GM18519 (cell line): Measurements from ENCODE around the gene ARHGEF28.

Source experiments
- ATAC-seq: cut with Tn5 transposase; IDR thresholded peaks from one replicate; pipeline ENCODE4 v1.9.1; 2021; ENCODE audit warnings: mild to moderate bottlenecking, moderate library complexity; ENCODE audit not compliant: unreplicated experiment, low FRiP score

The ARHGEF28 gene

GRCh38 chr5:73625944-73626811, at the start of gene ARHGEF28:
Gene ARHGEF28 (plus strand): TSS chr5:73626196. CDS start chr5:73684852, 58,656 bp downstream.
- ATAC-seq: no peak

- ATAC-seq: no peak
Measured at GRCh38 chr5:73582285-73583145, 43.5 kb upstream of the ARHGEF28 start.

DNA sequence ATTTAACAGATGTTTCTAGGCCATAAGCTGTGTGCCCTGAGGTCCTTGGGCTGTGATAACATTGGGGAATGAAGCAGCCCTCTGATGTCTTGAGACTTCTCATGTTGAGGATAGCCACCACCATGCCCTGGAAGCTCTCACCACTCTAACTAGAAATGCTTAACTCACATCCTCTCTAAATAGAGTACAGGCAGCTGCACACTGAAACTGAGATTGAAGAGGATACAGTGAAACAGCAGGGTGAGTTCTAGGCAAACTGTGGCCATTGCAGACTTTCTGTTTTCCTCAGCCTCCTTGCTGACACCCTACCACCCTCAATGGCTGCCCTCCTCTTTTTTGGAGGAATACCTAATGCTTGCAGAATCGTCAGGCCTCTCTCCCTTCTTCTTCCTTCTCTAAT, 38.1 kb upstream of the ARHGEF28 start:
- ATAC-seq: no peak

- no peak for ATAC-seq
Measured at GRCh38 chr5:73591102-73591695, 34.8 kb upstream of the ARHGEF28 start.

DNA sequence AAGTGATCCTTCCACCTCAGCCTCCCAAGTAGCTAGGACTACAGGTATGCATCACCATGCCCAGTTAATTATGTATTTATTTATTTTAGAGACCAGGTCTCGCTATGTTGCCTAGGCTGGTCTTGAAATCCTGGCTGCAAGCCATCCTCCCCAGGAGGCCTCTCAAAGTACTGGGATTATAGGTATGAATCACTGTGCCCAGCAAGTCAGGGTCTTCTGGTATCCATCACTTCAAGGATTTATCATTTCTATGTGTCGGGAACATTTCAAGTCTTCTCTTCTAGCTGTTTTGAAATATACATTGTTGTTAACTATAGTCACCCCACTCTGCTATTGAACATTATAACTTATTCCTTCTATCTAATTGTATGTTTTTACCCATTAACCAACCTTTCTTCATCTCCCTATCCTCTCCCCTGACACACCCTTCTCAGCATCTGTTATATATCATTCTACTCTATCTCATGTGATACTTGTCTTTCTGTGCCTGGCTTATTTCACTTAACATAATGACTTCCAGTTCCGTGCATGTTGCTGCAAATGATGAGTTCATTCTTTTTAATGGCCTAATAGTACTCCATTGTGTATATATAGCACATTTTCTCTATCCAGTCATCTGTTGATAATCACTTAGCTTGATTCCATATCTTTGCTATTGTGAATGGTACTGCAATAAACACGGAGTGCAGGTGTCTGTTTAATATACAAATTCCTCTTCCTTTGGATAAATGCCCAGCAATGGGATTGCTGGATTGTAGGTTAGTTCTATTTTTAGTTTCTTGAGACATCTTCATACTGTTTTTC, 34.1 kb upstream of the ARHGEF28 start:
- ATAC-seq: no peak

- no peak for ATAC-seq
Measured at GRCh38 chr5:73592551-73592950, 33.4 kb upstream of the ARHGEF28 start.

- no peak for ATAC-seq
Measured at GRCh38 chr5:73596705-73597328, 29.2 kb upstream of the ARHGEF28 start.

- ATAC-seq: no peak
Measured at GRCh38 chr5:73599380-73599779, 26.6 kb upstream of the ARHGEF28 start.

DNA sequence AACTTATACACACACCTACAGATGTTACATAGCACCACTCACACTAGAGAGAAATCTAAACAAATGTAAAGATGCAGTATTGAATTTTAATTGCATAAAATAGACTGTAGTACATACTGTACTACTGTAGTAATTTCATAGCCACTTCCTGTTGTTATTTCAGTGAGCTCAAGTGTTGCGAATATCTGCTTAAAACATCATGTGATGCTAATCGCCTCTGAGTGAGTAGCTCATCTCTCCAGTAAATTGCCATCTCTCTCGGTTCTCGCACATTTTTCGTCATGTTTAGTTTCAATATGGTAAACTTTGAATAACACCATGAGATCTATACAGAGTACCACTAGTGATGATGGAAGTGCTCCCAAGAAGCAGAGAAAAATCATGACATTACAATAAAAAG, 22.0 kb upstream of the ARHGEF28 start:
- no peak for ATAC-seq

DNA sequence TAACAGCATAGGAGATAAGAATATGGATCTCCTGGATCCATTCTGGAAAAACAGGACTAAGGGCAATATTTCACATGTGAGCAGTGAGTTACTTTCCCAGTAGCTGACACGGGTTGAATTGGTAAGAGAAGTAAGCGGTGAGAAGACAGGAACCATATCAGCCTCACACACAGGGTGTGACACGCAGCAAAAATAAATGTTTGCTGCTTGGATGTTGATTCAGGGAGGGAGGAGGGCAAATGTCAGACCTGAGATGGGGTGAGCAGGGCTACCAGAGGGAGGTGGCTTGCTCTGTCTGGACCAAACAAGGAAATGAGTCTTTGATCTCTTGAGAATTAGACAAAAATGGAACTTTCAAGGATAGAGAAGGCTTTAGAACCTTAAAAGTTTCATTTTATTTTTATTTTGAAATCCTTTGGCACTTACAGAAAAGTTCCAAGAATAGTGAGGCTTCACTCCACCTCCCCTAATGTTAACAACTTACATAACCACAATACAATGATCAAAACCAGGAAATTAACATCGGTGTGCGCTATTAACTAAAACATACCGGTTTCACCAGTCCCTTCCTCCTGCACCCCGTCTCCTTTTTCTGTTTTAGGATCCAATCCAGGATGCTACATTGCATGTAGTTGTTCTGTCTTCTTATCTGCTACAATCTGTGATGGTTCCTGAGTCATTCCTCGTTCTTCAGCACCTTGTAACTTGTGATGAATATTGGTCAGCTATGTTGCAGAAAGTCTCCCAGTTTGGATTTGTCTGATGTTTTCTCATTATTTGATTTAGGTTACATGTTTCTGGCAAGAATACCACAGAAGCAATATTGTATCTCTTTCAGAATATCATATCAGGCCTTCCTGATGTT, 20.5 kb upstream of the ARHGEF28 start:
- no peak for ATAC-seq

GRCh38 chr5:73606206-73606753, 19.7 kb upstream of the ARHGEF28 start:
- ATAC-seq: no peak

GRCh38 chr5:73607228-73607627, 18.8 kb upstream of the ARHGEF28 start:
- no peak for ATAC-seq

GRCh38 chr5:73612799-73613198, 13.2 kb upstream of the ARHGEF28 start:
- no peak for ATAC-seq

DNA sequence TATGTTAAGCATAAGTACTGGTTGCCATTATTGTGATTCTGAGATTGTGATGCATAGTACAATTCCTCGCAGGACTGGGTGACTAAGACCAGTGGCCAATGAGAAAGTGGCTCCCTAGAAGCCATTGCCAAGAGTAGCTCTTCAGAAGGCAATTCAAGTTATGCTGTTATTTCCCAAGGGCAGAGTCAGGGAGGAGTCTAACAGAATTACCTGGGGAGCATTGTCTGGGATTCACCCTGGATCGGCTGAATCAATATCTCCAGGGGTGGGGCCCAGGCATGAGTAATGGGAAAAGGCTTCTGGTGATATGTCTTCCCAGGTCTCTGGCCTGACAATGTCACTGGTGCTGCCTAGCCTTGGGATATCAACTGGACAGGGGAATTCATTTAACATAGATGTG, 10.9 kb upstream of the ARHGEF28 start:
- no peak for ATAC-seq

- ATAC-seq: no peak
Measured at GRCh38 chr5:73615947-73616346, 10.0 kb upstream of the ARHGEF28 start.

GRCh38 chr5:73617510-73618279, 8.3 kb upstream of the ARHGEF28 start:
- no peak for ATAC-seq

- ATAC-seq: no peak
Measured at GRCh38 chr5:73619606-73620333, 6.2 kb upstream of the ARHGEF28 start.
